Right forelimb (tissue), 1 donor: ENCODE results near the gene NCAPD3.
"Not testable (repeated sequence)": the region's sequence is repeated elsewhere in the genome, so short reads cannot be mapped to it uniquely, and the experiment has no call there.

ENCODE experiments used
- DNase-seq: peaks from one replicate; pipeline ENCODE4 v3.0.0-alpha.2; 2018

NCAPD3 gene

GRCh38 chr11:134226806-134227325, 3.1 kb upstream of the NCAPD3 start:
- DNase-seq, result no peak

GRCh38 chr11:134224710-134225664, 1.2 kb upstream of the NCAPD3 start:
- DNase-seq, result peak; percentile 59

- no peak for DNase-seq
Measured at GRCh38 chr11:134223121-134223520, 646 bp downstream of the NCAPD3 start.

- no peak for DNase-seq
Measured at GRCh38 chr11:134216816-134217215, 7.0 kb downstream of the NCAPD3 start.

- no peak for DNase-seq
Measured at GRCh38 chr11:134215836-134216235, 7.9 kb downstream of the NCAPD3 start.

- no peak for DNase-seq
Measured at GRCh38 chr11:134207538-134208239, 16.1 kb downstream of the NCAPD3 start.

GRCh38 chr11:134206185-134206584, 17.6 kb downstream of the NCAPD3 start:
- DNase-seq, result no peak

GRCh38 chr11:134205729-134206128, 18.0 kb downstream of the NCAPD3 start:
- DNase-seq, result no peak

GRCh38 chr11:134202661-134203060, 21.1 kb downstream of the NCAPD3 start:
- DNase-seq, result no peak

GRCh38 chr11:134200688-134201087, 23.1 kb downstream of the NCAPD3 start:
- DNase-seq, result no peak

- no peak for DNase-seq
Measured at GRCh38 chr11:134199531-134199930, 24.2 kb downstream of the NCAPD3 start.

GRCh38 chr11:134196756-134197155, 27.0 kb downstream of the NCAPD3 start:
- DNase-seq, result no peak

GRCh38 chr11:134188092-134188491, 35.7 kb downstream of the NCAPD3 start:
- DNase-seq, result not testable (repeated sequence)

GRCh38 chr11:134181707-134182106, 42.1 kb downstream of the NCAPD3 start:
- no peak for DNase-seq

- no peak for DNase-seq
Measured at GRCh38 chr11:134178032-134178674, 45.6 kb downstream of the NCAPD3 start.

- no peak for DNase-seq
Measured at GRCh38 chr11:134176284-134176683, 47.5 kb downstream of the NCAPD3 start.

- DNase-seq, result no peak
Measured at GRCh38 chr11:134173296-134173695, 50.5 kb downstream of the NCAPD3 start.

- DNase-seq, result no peak
Measured at GRCh38 chr11:134171951-134172350, 51.8 kb downstream of the NCAPD3 start.

- DNase-seq, result no peak
Measured at GRCh38 chr11:134170919-134171281, 52.9 kb downstream of the NCAPD3 start.

GRCh38 chr11:134170177-134170918, 53.4 kb downstream of the NCAPD3 start:
- DNase-seq, result no peak

GRCh38 chr11:134164490-134165370, 59.0 kb downstream of the NCAPD3 start:
- DNase-seq, result no peak
